HepG2 (cell line): ENCODE data around the gene NUP58. TPM values are rescaled to one million over a fixed set of nuclear protein-coding genes. Genes with fewer than 3 reads are reported as not detected.
A peak's percentile ranks its signal among the peaks of the same experiment; 100 is the strongest.

Experiments used
- ATAC-seq: fragments of 200-7000 bp; cut with Tn5 transposase; 3 replicates; pipeline ENCODE4 v1.9.1; 2020; ENCODE audit warnings: mild to moderate bottlenecking, moderate library complexity
- BruUV-seq: library from RNA; stranded (reverse); fragments of 400-500 nt; replicated peaks from 2 replicates; lab custom pipeline; 2021; lab: Mats Ljungman, UMichigan
- CTCF ChIA-PET: fragments of 300-600 bp; formaldehyde crosslinking; extraction: SDS; loops from one replicate; lab custom pipeline; 2021; ENCODE audit warnings: low total read pairs, inconsistent platforms, low intra/inter-chr PET ratio; lab: Yijun Ruan, JAX
- POLR2A ChIA-PET: fragments of 350-600 bp; sonication (Branson Sonifier 250); formaldehyde crosslinking; loops from one replicate; lab custom pipeline; 2020; ENCODE audit warnings: antibody characterized with exemption, inconsistent platforms; lab: Yijun Ruan, JAX
- DNase-seq: peaks from one replicate; pipeline ENCODE4 v3.0.0-alpha.2; 2015; ENCODE audit warnings: low spot score
- FAIRE-seq: peaks from 3 replicates; lab custom pipeline; 2011; peaks lifted over from hg19 to GRCh38; lab: Jason Lieb, UNC
- H2AFZ ChIP-seq: one replicate; pipeline ENCODE4 v1.6.1; 2011; ENCODE audit warnings: low read length, inconsistent platforms
- H3K27ac ChIP-seq: fragments of 300-600 bp; 3 replicates; pipeline ENCODE4 v1.8.0; 2011; ENCODE audit warnings: mixed run types, mild to moderate bottlenecking, mixed read lengths, low read length, inconsistent platforms; ENCODE audit not compliant: insufficient read depth; ENCODE audit errors: extremely low read length
- H3K27me3 ChIP-seq, 2 experiments: fragments of 200-600 bp in 1 of 2; 2 replicates in 1 of 2; 3 replicates in 1 of 2; pipeline versions ENCODE4 v1.6.0 to v1.8.0; 2011; ENCODE audit warnings: low read length in 2 of 2, mild to moderate bottlenecking in 2 of 2, moderate library complexity in 2 of 2, inconsistent platforms in 1 of 2; ENCODE audit not compliant: insufficient read depth in 2 of 2, control insufficient read depth in 1 of 2
- H3K36me3 ChIP-seq, 2 experiments: fragments of 200-600 bp in 1 of 2; replicated peaks in 1 of 2; 2 replicates in 1 of 2; 3 replicates in 1 of 2; pipeline versions ENCODE4 v1.5.1 to v1.8.0; 2011; ENCODE audit warnings: low read length in 2 of 2, inconsistent platforms in 1 of 2; ENCODE audit not compliant: insufficient read depth in 2 of 2, control insufficient read depth in 1 of 2
- H3K4me1 ChIP-seq: 2 replicates; pipeline ENCODE4 v1.5.1; 2012; ENCODE audit warnings: low read length, inconsistent platforms; ENCODE audit not compliant: insufficient read depth
- H3K4me2 ChIP-seq: 2 replicates; pipeline ENCODE4 v1.6.0; 2011; ENCODE audit warnings: low read depth, low read length, inconsistent platforms
- H3K4me3 ChIP-seq, 3 experiments: fragments of 200-600 bp in 1 of 3; sonication (generic), shearing (Covaris generic) in 1 of 3; replicated peaks in 1 of 3; 2 replicates each; pipeline ENCODE4 v1.5.1; 2011 to 2016; ENCODE audit warnings: low read length in 3 of 3, inconsistent platforms in 2 of 3, low read depth in 2 of 3, mild to moderate bottlenecking in 2 of 3, control low read depth in 1 of 3, mixed read lengths in 1 of 3; ENCODE audit not compliant: insufficient read depth in 1 of 3
- H3K79me2 ChIP-seq: one replicate; pipeline ENCODE4 v1.6.1; 2011; ENCODE audit warnings: low read length, inconsistent platforms; ENCODE audit not compliant: insufficient read depth
- H3K9ac ChIP-seq: 2 replicates; pipeline ENCODE4 v1.6.0; 2011; ENCODE audit warnings: mild to moderate bottlenecking, low read depth, low read length, inconsistent platforms; ENCODE audit not compliant: insufficient read depth
- H3K9me3 ChIP-seq: 2 replicates; pipeline ENCODE4 v1.5.1; 2012; ENCODE audit warnings: mild to moderate bottlenecking, low read length
- H4K20me1 ChIP-seq: 2 replicates; pipeline ENCODE4 v1.6.0; 2011; ENCODE audit warnings: inconsistent platforms, mild to moderate bottlenecking, low read length, moderate library complexity; ENCODE audit not compliant: insufficient read depth
- HIVEP1 ChIP-seq: sonication (generic); formaldehyde crosslinking; IDR thresholded peaks from 2 replicates; pipeline ENCODE4 v1.4.0; 2020; ENCODE audit warnings: mild to moderate bottlenecking, missing genetic modification reagents
- HNF1B ChIP-seq: sonication (generic); formaldehyde crosslinking; IDR thresholded peaks from 2 replicates; pipeline ENCODE4 v1.5.1; 2020; ENCODE audit warnings: mild to moderate bottlenecking, moderate library complexity, missing genetic modification reagents
- MEIS1 ChIP-seq: sonication (generic); formaldehyde crosslinking; IDR thresholded peaks from 2 replicates; pipeline ENCODE4 v1.9.0; 2021; ENCODE audit warnings: mild to moderate bottlenecking, missing genetic modification reagents, moderate library complexity, borderline replicate concordance
- THAP11 ChIP-seq: IDR thresholded peaks from 2 replicates; pipeline ENCODE4 v1.6.1; 2016; ENCODE audit warnings: missing biosample characterization, missing genetic modification reagents
- ZNF564 ChIP-seq: sonication (generic); formaldehyde crosslinking; IDR thresholded peaks from 2 replicates; pipeline ENCODE4 v1.8.1; 2023; ENCODE audit warnings: mild to moderate bottlenecking, missing genetic modification reagents
- ZUFSP ChIP-seq: sonication (generic); formaldehyde crosslinking; IDR thresholded peaks from 2 replicates; pipeline ENCODE4 v1.9.0; 2021; ENCODE audit warnings: missing genetic modification reagents, mild to moderate bottlenecking, borderline replicate concordance
- ZXDC ChIP-seq: sonication (generic); formaldehyde crosslinking; IDR thresholded peaks from 2 replicates; pipeline ENCODE4 v1.5.0; 2020; ENCODE audit warnings: mild to moderate bottlenecking, missing genetic modification reagents
- WGBS: methylation state at CpG from one replicate; pipeline ENCODE4 v1.1.6; 2017; ENCODE audit warnings: low lambda C conversion rate; 5-methylcytosine and 5-hydroxymethylcytosine counted together
- in situ Hi-C: cut with HindIII; loops from 2 replicates; pipeline ENCODE4 v1.10.0; 2017; ENCODE audit warnings: low pct_unique_long_range_greater_than_20kb; ENCODE audit not compliant: extremely low pct_ligation_motif_present
- intact Hi-C: fragments of 100-400 bp; cut with micrococcal nuclease; formaldehyde crosslinking; loops from one replicate; pipeline ENCODE4 v1.10.0; 2022; ENCODE audit not compliant: unreplicated experiment
- polyA plus RNA-seq, 8 experiments: library from polyadenylated mRNA; depleted of rRNA in 3 of 8; stranded (reverse) in 7 of 8; unstranded in 1 of 8; fragments of >200 nt; fragmentation: Illumina TruSeq in 4 of 8; extraction: Trizol in 4 of 8; gene quantifications; 2 replicates each; pipeline versions ENCODE4 v1.2.1 to v1.2.3, GENCODE V29; 2011 to 2016; ENCODE audit warnings: low read depth in 4 of 8, missing spikeins in 1 of 8, mixed read lengths in 1 of 8; ENCODE audit not compliant: insufficient read depth in 1 of 8
- total RNA-seq, 5 experiments: library from RNA; depleted of rRNA; stranded (reverse); fragments of >200 nt; fragmentation: Illumina TruSeq; extraction: Trizol; gene quantifications; 2 replicates each; pipeline ENCODE4 v1.2.3, GENCODE V29; 2016; ENCODE audit warnings: low read depth in 1 of 5
- TF ChIP-seq, protein P1 (sequence below): sonication (generic); formaldehyde crosslinking; IDR thresholded peaks from 2 replicates; pipeline ENCODE4 v1.5.0; 2020; ENCODE audit warnings: mild to moderate bottlenecking, missing genetic modification reagents, borderline replicate concordance

Gene NUP58
- total and polyA plus RNA-seq, 2 of the 13 experiments (the other 11 are each of a cell fraction or from before 2014, with no cell fraction given): 45.4 to 46.5 TPM

- 3% methylated on average over 9 of the region's 65 CpGs for WGBS
- Histone ChIP-seq H3K27ac (peak within 1 kb of the TSS; percentile 70), H2AFZ (peak within 1 kb of the TSS; percentile 80), H3K4me2 (peak within 1 kb of the TSS; percentile 92), H3K9me3 (no peaks in the 10 kb centered on the region), H3K36me3 (no peaks in the 10 kb centered on the region), H4K20me1 (no peaks in the 10 kb centered on the region; the same call in 1 of the 2 replicates), H3K4me1 (peaks cover 28% of the 10 kb centered on the region), H3K79me2 (peaks cover 9% of the 10 kb centered on the region), H3K27me3 (peaks cover 0 to 16% of the 10 kb centered on the region in 2 experiments; a peak in 1 of 5 replicates), H3K9ac (peak within 1 kb of the TSS; percentile 85), H3K4me3 (peak within 1 kb of the TSS; percentile 90 to 98 (median 92))
- DNase-seq (peak; percentile 73), ATAC-seq (peak; percentile 98), FAIRE-seq (peak; percentile 18)
- no TSS peak for BruUV-seq
- ChIA-PET POLR2A (no interaction called here), CTCF (no interaction called here)
- intact Hi-C loops (loop anchor here (1.0 to 5.0 kb wide), 2 partner anchors 14 to 55 kb away; partner anchors contain the start of gene NUP58), in situ Hi-C loops (no loop called here)
- TF ChIP-seq HIVEP1 (CRISPR knock-in tag) (peak; percentile 82), ZUFSP (CRISPR knock-in tag) (no peak), ZNF564 (CRISPR knock-in tag) (peak; percentile 48; the same call in 1 of the 2 replicates), HNF1B (CRISPR knock-in tag) (peak; percentile 68; the same call in 1 of the 2 replicates), MEIS1 (CRISPR knock-in tag) (peak; percentile 50; the same call in 1 of the 2 replicates), ZXDC (CRISPR knock-in tag) (peak; percentile 43; the same call in 1 of the 2 replicates), THAP11 (CRISPR knock-in tag) (peak; percentile 77)
- TF ChIP-seq, protein P1, sequence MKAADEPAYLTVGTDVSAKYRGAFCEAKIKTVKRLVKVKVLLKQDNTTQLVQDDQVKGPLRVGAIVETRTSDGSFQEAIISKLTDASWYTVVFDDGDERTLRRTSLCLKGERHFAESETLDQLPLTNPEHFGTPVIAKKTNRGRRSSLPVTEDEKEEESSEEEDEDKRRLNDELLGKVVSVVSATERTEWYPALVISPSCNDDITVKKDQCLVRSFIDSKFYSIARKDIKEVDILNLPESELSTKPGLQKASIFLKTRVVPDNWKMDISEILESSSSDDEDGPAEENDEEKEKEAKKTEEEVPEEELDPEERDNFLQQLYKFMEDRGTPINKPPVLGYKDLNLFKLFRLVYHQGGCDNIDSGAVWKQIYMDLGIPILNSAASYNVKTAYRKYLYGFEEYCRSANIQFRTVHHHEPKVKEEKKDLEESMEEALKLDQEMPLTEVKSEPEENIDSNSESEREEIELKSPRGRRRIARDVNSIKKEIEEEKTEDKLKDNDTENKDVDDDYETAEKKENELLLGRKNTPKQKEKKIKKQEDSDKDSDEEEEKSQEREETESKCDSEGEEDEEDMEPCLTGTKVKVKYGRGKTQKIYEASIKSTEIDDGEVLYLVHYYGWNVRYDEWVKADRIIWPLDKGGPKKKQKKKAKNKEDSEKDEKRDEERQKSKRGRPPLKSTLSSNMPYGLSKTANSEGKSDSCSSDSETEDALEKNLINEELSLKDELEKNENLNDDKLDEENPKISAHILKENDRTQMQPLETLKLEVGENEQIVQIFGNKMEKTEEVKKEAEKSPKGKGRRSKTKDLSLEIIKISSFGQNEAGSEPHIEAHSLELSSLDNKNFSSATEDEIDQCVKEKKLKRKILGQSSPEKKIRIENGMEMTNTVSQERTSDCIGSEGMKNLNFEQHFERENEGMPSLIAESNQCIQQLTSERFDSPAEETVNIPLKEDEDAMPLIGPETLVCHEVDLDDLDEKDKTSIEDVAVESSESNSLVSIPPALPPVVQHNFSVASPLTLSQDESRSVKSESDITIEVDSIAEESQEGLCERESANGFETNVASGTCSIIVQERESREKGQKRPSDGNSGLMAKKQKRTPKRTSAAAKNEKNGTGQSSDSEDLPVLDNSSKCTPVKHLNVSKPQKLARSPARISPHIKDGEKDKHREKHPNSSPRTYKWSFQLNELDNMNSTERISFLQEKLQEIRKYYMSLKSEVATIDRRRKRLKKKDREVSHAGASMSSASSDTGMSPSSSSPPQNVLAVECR (CRISPR knock-in tag): peak; percentile 84; the same call in 1 of the 2 replicates
Measured at GRCh38 chr13:25286969-25287961, 14.2 kb upstream of the NUP58 start, which contains the start of gene MTMR6. Gene MTMR6 (minus strand): TSS chr13:25287488. CDS start chr13:25287247, 241 bp downstream.
